GM18867 (cell line): ENCODE data around the gene GOLGA6L1.
"Not testable (repeated sequence)": the region's sequence is repeated elsewhere in the genome, so short reads cannot be mapped to it uniquely, and the experiment has no call there.

ENCODE experiments used
- ATAC-seq: cut with Tn5 transposase; IDR thresholded peaks from one replicate; pipeline ENCODE4 v1.9.1; 2021; ENCODE audit warnings: mild to moderate bottlenecking, moderate library complexity; ENCODE audit not compliant: unreplicated experiment

Gene GOLGA6L1, protein sequence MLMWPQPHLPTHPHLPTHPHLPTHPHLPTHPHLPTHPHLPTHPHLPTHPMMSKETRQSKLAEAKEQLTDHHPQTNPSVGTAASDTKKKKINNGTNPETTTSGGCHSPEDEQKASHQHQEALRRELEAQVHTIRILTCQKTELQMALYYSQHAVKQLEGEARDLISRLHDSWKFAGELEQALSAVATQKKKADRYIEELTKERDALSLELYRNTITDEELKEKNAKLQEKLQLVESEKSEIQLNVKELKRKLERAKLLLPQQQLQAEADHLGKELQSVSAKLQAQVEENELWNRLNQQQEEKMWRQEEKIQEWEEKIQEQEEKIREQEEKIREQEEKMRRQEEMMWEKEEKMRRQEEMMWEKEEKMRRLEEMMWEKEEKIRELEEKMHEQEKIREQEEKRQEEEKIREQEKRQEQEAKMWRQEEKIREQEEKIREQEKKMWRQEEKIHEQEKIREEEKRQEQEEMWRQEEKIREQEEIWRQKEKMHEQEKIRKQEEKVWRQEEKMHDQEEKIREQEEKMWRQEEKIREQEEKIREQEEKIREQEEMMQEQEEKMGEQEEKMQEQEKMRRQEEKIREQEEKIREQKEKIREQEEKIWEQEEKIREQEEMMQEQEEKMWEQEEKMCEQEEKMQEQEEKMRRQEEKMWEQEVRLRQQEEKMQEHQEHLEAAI

DNA sequence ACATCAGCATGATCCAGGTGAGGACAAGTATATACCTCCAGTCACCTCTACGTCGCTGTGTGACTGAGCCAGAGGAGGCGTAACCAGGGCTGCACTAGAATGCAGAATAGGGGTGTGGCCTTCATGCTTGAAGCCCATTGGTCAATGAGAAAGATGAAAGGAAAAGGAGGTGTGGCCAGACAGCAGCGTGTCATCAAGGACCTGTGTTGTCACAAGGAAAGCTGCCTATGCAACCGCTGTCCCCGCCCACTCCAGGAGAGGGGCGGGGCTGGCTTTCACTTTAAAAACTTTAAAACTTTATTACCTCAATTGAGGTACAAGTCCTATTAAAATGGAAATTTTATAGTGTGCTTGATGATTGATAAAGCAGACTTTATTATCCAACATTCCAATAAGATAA is at the start of gene GOLGA6L1:
GOLGA6L1 (minus strand) TSS at position 101 of the 400 bp plus-strand sequence; CDS start at position 10, 91 bp downstream.
- ATAC-seq, result not testable (repeated sequence)

DNA sequence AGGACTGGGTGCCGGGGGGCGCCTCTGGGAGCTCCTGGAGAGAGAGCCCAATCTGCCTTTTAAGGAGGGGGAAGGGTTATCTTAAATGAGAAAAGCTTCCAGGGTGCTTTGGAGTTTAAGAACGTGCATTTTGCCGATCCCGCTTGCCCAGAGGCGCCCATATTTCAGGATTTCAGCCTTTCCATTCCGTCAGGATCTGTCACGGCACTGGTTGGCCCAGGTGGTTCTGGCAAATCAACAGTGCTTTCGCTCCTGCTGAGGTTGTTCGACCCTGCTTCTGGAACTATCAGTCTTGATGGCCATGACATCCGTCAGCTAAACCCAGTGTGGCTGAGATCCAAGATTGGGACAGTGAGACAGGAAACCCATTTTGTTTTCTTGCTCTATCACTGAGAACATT is 44.6 kb upstream of the GOLGA6L1 start:
- ATAC-seq, result not testable (repeated sequence)

DNA sequence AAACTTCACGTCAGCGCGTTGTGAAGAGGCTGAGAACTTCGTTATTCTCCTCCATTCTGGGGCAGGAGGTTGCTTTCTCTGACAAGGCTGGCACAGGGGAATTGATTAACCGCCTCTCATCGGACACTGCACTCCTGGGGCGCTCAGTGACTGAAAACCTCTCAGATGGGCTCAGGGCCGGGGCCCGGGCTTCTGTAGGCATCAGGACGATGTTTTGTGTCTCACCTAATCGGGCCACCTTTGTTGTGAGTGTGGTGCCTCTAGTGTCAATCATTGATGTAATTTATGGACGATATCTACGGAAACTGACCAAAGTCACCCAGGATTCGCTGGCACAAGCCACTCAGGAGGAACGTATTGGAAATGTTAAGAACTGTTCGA is 43.9 kb upstream of the GOLGA6L1 start:
- ATAC-seq, result not testable (repeated sequence)

DNA sequence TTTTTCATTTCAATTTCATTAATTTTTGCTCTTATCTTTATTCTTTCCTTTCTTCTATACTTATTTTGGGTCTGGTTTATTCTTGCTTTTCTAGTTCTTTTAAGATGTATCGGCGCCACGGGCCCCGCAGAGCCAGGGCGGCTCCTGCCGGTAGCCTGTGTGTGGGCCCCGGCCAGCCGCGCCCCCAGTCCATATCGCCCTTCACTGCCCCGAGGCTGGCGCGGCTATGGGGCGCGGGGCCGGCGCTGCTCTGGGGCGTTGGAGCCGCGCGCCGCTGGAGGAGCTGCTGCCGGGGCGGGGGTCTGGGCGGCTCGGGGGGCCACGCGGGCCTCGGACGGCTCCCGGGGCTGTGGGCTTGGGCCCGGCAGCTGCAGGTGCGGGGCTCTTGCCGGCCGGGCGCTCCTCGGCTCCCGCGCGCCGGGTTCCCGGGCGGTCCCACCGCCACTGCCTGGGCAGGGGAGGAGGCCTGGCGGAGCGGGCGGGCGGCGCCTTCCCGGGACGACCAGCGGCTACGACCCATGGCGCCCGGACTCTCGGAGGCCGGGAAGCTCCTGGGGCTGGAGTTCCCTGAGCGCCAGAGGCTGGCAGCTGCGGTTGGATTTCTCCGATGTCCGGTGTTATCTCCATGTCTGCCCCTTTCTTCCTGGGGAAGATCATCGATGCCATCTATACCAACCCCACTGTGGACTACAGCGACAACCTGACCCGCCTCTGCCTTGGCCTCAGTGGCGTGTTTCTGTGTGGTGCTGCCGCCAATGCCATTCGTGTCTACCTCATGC is 43.3 kb upstream of the GOLGA6L1 start:
- not testable (repeated sequence) for ATAC-seq

DNA sequence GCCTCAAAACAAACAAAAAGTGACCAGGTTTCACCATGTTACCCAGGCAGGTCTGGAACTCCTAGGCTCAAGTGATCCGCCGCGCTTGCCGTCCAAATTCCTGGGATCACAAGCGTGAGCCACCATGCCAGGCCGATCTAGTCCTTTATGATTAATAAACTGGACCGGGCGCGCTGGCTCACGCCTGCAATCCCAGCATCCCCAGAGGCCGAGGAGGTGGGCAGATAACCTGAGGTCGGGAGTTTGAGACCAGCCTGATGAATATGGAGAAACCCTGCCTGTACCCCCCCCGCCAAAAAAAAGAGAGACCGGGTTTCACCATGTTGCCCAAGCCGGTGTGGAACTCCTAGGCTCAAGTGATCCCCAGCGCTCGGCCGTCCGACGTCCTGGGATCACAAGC is 40.1 kb upstream of the GOLGA6L1 start:
- ATAC-seq, result not testable (repeated sequence)

DNA sequence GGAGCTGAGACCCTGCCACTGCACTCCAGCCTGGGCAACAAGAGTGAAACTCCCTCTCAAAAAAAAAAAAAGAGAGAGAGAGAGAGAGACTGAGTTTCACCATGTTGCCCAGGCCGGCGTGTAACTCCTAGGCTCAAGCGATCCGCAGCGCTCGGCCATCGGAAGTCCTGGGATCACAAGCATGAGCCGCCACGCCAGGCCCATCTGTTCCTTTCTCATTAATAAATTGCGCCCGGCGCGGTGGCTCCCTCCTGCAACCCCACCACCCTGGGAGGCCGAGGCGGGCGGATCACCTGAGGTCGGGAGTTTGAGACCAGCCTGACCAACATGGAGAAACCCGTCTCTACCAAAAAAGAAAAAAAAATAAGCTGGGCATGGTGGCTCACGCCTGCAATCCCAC is 39.0 kb upstream of the GOLGA6L1 start:
- ATAC-seq, result not testable (repeated sequence)

DNA sequence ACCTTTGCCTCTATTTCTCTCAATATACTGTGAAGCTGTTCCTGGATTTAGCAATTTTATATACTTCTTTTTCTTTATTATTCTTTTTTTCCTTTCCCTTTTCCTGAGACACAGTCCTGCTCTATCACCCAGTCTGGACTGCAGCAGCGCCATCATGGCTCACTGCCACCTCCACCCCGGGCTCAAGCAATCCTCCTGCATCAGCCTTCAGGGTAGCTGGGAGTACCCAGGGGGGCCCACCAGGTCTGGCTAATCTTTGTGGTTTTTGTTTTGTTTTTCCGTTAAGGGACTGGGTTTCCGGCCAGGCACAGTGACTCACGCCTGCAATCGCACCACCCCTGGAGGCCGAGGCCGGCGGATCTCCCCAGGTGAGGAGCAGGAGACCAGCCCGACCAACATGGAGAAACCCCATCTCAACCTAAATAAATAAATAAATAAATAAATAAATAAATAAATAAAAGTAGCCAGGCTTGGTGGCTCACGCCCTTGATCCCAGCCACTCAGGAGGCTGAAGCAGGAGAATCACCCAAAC is 38.1 kb upstream of the GOLGA6L1 start:
- not testable (repeated sequence) for ATAC-seq

DNA sequence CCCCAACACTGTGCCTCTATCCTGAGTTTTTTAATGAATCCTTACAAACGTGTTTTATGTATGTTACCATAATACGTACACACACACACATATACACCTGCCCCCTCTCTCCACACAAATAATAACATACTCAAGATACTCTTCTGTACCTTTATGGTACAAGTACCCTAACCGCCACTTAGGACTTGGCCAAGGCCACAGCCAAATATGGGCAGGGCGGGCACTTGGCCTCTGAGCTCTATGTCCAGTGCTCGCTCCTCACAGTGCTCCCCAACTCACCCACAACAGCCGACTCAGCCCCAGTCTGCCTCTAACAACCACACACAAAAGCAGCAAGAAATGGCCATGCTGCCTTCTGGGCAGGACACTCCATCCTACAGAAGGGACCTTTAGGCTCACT is 3.8 kb downstream of the GOLGA6L1 start:
- ATAC-seq, result not testable (repeated sequence)

DNA sequence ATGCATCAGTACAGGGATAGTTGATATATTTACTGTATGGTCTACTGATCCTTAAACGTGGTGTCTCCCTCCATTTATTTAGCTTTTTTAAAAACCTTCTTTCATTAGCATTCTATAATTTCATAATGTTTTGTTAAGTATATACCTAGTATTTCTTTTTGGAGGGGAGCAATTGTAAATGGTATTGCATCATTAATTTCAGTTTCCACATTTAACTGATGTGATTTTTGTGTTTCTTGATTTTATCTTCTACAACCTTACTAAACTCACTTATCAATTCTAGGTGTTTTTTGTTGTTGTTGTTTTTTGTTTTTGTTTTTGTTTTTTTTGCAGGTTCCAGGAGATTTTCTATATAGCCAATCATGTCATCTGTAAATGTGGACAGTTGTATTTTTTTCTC is 18.4 kb downstream of the GOLGA6L1 start:
- no peak for ATAC-seq

DNA sequence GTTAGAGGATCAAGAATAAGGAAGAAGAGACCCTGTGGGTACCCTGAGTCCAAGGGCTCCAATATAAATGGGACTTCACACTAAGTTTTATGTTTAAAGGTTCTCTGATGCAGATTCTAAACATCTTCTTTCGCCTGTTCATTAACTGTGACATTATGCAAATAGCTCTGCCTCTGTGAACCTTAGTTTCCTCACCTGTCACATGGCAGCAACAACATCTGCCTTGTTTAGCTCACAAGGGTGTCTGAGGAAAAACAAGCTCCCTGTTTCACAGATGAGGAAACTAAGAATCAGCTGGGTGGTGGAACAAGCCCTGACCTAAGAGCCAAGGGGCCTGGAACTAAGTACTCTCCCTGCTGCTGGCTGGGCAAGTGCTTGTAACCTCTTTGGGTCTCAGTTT is 40.8 kb downstream of the GOLGA6L1 start:
- ATAC-seq, result peak; percentile 58

DNA sequence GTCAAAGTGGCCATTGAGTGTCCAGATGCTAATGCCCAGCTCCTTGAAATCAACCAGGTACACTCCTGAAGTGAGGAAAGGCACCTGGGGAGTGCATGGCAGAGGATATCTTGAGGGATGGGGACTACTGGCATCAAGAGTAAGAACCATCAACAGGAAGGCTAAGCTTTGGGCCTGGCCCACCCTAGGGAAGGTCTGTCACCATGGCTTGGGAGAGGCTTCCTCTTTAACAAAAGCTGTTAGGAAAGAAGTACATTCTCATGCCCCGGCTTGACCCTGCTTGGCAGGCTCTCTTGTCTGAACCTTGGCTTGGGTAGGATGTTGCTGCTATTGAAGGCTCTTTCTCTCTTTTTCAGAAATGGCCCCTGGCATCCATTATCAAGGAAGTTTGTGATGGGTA is 53.5 kb downstream of the GOLGA6L1 start:
- ATAC-seq, result no peak

DNA sequence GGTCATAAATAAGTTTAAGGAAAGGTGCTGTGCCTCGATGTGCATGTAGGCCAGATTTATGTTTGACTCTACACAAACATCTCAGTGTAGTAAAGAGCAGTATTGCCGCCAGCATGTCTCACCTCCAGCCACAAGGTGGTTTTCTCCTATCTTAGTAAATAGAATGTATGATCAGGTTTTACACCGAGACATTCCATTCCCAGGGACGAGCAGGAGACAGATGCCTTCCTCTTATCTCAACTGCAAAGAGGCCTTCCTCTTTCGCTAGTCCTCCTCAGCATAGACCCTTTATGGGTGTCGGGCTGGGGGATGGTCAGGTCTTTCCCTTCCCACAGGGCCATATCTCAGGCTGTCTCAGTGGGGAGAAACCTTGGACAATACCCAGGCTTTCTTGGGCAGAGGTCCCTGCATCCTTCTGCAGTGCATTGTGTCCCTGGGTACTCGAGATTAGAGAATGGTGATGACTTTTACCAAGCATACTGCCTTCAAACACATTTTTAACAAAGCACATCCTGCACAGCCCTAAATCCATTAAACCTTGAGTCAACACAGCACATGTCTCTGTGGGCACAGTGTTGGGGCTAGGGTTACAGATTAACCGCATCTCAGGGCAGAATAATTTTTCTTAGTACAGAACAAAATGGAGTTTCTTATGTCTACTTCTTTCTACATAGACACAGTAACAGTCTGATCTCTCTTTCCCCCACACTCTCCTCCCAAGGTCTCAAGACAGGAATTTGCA is 54.5 kb downstream of the GOLGA6L1 start:
- ATAC-seq, result not testable (repeated sequence)

DNA sequence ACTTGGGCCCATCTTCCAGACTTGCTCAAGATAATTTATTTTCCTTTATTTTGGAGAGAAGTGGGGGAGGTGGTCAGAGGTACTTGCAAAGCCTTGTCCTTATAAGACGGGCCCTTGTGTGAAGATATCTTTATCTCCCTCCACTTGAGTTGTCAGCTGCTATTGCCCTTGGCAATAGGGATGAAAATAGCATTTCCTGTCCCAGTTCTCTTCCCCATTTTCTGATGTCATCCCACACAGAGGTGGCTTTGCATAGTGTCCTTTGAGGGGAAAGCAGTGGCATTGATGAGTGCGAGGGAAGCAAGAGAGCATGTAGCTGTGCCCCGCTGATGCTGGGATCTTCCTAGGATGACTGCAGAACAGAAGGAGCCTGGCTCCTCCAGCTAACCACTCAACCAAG is 55.4 kb downstream of the GOLGA6L1 start:
- ATAC-seq, result no peak

DNA sequence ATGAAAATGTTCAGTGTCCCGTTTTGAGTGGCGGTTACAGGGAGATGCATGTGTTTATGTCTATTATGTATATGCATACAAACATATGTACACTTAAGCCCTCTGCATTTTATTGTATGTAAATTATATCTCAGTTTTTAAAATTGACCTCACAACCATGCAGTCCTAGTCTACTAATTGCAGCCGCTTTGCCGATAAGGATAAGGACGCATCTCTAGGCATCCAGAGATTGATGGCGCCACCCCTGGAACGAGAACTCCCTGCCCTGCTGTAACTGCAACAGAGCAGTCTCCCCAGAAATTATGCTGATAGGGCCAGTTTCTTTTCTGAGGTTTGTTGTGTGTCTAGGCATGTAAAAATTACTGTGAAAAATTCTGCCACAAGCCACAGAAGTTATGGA is 56.9 kb downstream of the GOLGA6L1 start:
- no peak for ATAC-seq
